Activated naive CD8-positive, alpha-beta T cell treated with anti-CD3 and anti-CD28 coated beads, Interleukin-2, amount 10 ng/mL, durations not matched to agents 7 days and 5 days (primary cell): ENCODE measurements around the gene NXN. TPM values are rescaled to one million over a fixed set of nuclear protein-coding genes. Genes with fewer than 3 reads are reported as not detected.
"Not testable (repeated sequence)": the region's sequence is repeated elsewhere in the genome, so short reads cannot be mapped to it uniquely, and the experiment has no call there.

Experiments
- ATAC-seq: fragments of 150-1000 bp; cut with Tn5 transposase; one replicate; pipeline ENCODE4 v1.10.0; 2021; ENCODE audit warnings: low read depth, moderate library complexity
- POLR2A ChIA-PET: fragments of 350-600 bp; sonication (Branson Sonifier 250); formaldehyde crosslinking; loops from one replicate; lab custom pipeline; 2021; ENCODE audit warnings: antibody characterized with exemption; lab: Charles Lee
- DNase-seq: peaks from one replicate; pipeline ENCODE4 v3.0.0; 2021
- H3K27ac Mint-ChIP-seq: one replicate; pipeline ENCODE4 v1.8.0; 2022; ENCODE audit warnings: mild to moderate bottlenecking, mixed read lengths
- H3K27me3 Mint-ChIP-seq: one replicate; pipeline ENCODE4 v1.8.0; 2022; ENCODE audit warnings: mild to moderate bottlenecking, moderate library complexity, mixed read lengths
- H3K36me3 Mint-ChIP-seq: one replicate; pipeline ENCODE4 v1.8.0; 2021; ENCODE audit warnings: mild to moderate bottlenecking, mixed read lengths
- H3K4me1 Mint-ChIP-seq: one replicate; pipeline ENCODE4 v1.8.0; 2021; ENCODE audit warnings: mixed read lengths
- H3K4me3 Mint-ChIP-seq: one replicate; pipeline ENCODE4 v1.8.0; 2022; ENCODE audit warnings: mild to moderate bottlenecking, moderate library complexity, mixed read lengths
- H3K9me3 Mint-ChIP-seq: one replicate; pipeline ENCODE4 v1.8.0; 2021; ENCODE audit warnings: mixed read lengths
- total RNA-seq, 2 experiments: library from RNA; stranded (reverse); gene quantifications; one replicate each; pipeline ENCODE4 v1.2.3, GENCODE V29; 2021

The NXN gene
- total RNA-seq, 2 experiments from 2014 or later = 0.22 to 0.37 TPM

- H3K9me3 Mint-ChIP-seq, H3K36me3 Mint-ChIP-seq: not testable (repeated sequence)
- POLR2A ChIA-PET = interaction anchor here (0.7 kb wide), 1 partner anchor 29 kb away, joined by 5 read pairs; no protein-coding TSS in a partner anchor
Observed at GRCh38 chr17:905708-906107, 73.9 kb downstream of the NXN start.

GRCh38 chr17:903691-904481, 75.7 kb downstream of the NXN start:
- Mint-ChIP-seq H3K9me3 (no peaks in the 10 kb centered on the region), H3K4me3 (no peak overlapping the region), H3K36me3 (no peaks in the 10 kb centered on the region), H3K27ac (no peak overlapping the region), H3K27me3 (peaks cover 49% of the 10 kb centered on the region), H3K4me1 (peaks cover 6% of the 10 kb centered on the region)
- POLR2A ChIA-PET = no interaction called here
- DNase-seq (no peak), ATAC-seq (no peak)

More at GRCh38 chr17:905708-906107, 73.9 kb downstream of the NXN start:
- H3K4me3 Mint-ChIP-seq, H3K4me1 Mint-ChIP-seq, DNase-seq, H3K27ac Mint-ChIP-seq, ATAC-seq: not testable (repeated sequence)
- peaks cover 56% of the 10 kb centered on the region for H3K27me3 Mint-ChIP-seq

GRCh38 chr17:902463-902862, 77.1 kb downstream of the NXN start:
- POLR2A ChIA-PET = interaction anchor here (0.6 kb wide), 1 partner anchor 134 kb away, joined by 3 read pairs; no protein-coding TSS in a partner anchor
- peaks cover 52% of the 10 kb centered on the region for H3K27me3 Mint-ChIP-seq
- H3K36me3 Mint-ChIP-seq = no peaks in the 10 kb centered on the region
- no peak for DNase-seq
- no peak overlapping the region for H3K27ac Mint-ChIP-seq
- no peak overlapping the region for H3K4me3 Mint-ChIP-seq
- no peak for ATAC-seq
- no peaks in the 10 kb centered on the region for H3K9me3 Mint-ChIP-seq
- H3K4me1 Mint-ChIP-seq = peaks cover 6% of the 10 kb centered on the region

GRCh38 chr17:901964-902363, 77.6 kb downstream of the NXN start:
- no peak for ATAC-seq
- peaks cover 6% of the 10 kb centered on the region for H3K4me1 Mint-ChIP-seq

GRCh38 chr17:901191-901950, 78.2 kb downstream of the NXN start:
- Mint-ChIP-seq H3K27ac (no peak overlapping the region), H3K9me3 (no peaks in the 10 kb centered on the region), H3K4me3 (no peak overlapping the region), H3K36me3 (no peaks in the 10 kb centered on the region), H3K27me3 (peaks cover 55% of the 10 kb centered on the region), H3K4me1 (peaks cover 3% of the 10 kb centered on the region)
- POLR2A ChIA-PET = no interaction called here
- no peak for ATAC-seq
- DNase-seq = no peak

More at GRCh38 chr17:901964-902363, 77.6 kb downstream of the NXN start:
- Mint-ChIP-seq H3K4me3 (no peak overlapping the region), H3K36me3 (no peaks in the 10 kb centered on the region), H3K27ac (no peak overlapping the region), H3K9me3 (no peaks in the 10 kb centered on the region), H3K27me3 (peaks cover 54% of the 10 kb centered on the region)
- POLR2A ChIA-PET = no interaction called here
- no peak for DNase-seq

GRCh38 chr17:900336-900934, 79.1 kb downstream of the NXN start:
- no peaks in the 10 kb centered on the region for H3K36me3 Mint-ChIP-seq
- no peaks in the 10 kb centered on the region for H3K9me3 Mint-ChIP-seq
- POLR2A ChIA-PET = no interaction called here
- H3K4me3 Mint-ChIP-seq = no peak overlapping the region
- H3K27me3 Mint-ChIP-seq = peaks cover 59% of the 10 kb centered on the region
- ATAC-seq (no peak), DNase-seq (no peak)
- no peak overlapping the region for H3K27ac Mint-ChIP-seq
- no peaks in the 10 kb centered on the region for H3K4me1 Mint-ChIP-seq

GRCh38 chr17:897970-898619, 81.5 kb downstream of the NXN start:
- DNase-seq (no peak), ATAC-seq (no peak)
- H3K36me3 Mint-ChIP-seq = no peaks in the 10 kb centered on the region
- H3K4me1 Mint-ChIP-seq = no peaks in the 10 kb centered on the region
- peaks cover 37% of the 10 kb centered on the region for H3K27me3 Mint-ChIP-seq
- POLR2A ChIA-PET = no interaction called here
- no peak overlapping the region for H3K4me3 Mint-ChIP-seq
- H3K27ac Mint-ChIP-seq = no peak overlapping the region
- no peaks in the 10 kb centered on the region for H3K9me3 Mint-ChIP-seq

- ATAC-seq (no peak), DNase-seq (no peak)
- Mint-ChIP-seq H3K36me3 (no peaks in the 10 kb centered on the region), H3K4me1 (no peaks in the 10 kb centered on the region), H3K4me3 (no peak overlapping the region), H3K9me3 (no peaks in the 10 kb centered on the region), H3K27me3 (peaks cover 31% of the 10 kb centered on the region), H3K27ac (no peak overlapping the region)
- POLR2A ChIA-PET = no interaction called here
Observed at GRCh38 chr17:896953-897661, 82.5 kb downstream of the NXN start.

- Mint-ChIP-seq H3K4me3 (no peak overlapping the region), H3K4me1 (no peaks in the 10 kb centered on the region), H3K27me3 (peaks cover 32% of the 10 kb centered on the region), H3K36me3 (no peaks in the 10 kb centered on the region), H3K9me3 (no peaks in the 10 kb centered on the region), H3K27ac (no peak overlapping the region)
- no peak for DNase-seq
- ATAC-seq = no peak
- POLR2A ChIA-PET = no interaction called here
Observed at GRCh38 chr17:896454-896853, 83.1 kb downstream of the NXN start.

- Mint-ChIP-seq H3K27ac (no peak overlapping the region), H3K27me3 (peaks cover 61% of the 10 kb centered on the region), H3K4me1 (peaks cover 3% of the 10 kb centered on the region), H3K4me3 (no peak overlapping the region), H3K36me3 (no peaks in the 10 kb centered on the region), H3K9me3 (no peaks in the 10 kb centered on the region)
- POLR2A ChIA-PET = no interaction called here
- ATAC-seq = no peak
- no peak for DNase-seq
Observed at GRCh38 chr17:892958-893357, 86.6 kb downstream of the NXN start.

GRCh38 chr17:888998-889441, 90.6 kb downstream of the NXN start:
- peaks cover 3% of the 10 kb centered on the region for H3K4me1 Mint-ChIP-seq
- peaks cover 41% of the 10 kb centered on the region for H3K27me3 Mint-ChIP-seq
- no peak overlapping the region for H3K4me3 Mint-ChIP-seq
- ATAC-seq = no peak
- H3K36me3 Mint-ChIP-seq = no peaks in the 10 kb centered on the region
- DNase-seq = no peak
- H3K27ac Mint-ChIP-seq = no peak overlapping the region
- no peaks in the 10 kb centered on the region for H3K9me3 Mint-ChIP-seq
- POLR2A ChIA-PET = interaction anchor here (0.6 to 0.7 kb wide), 2 partner anchors 13 to 118 kb away, joined by 3 to 4 read pairs; no protein-coding TSS in a partner anchor

GRCh38 chr17:887551-888209, 91.9 kb downstream of the NXN start:
- Mint-ChIP-seq H3K9me3 (no peaks in the 10 kb centered on the region), H3K27me3 (peaks cover 42% of the 10 kb centered on the region), H3K4me3 (no peak overlapping the region), H3K4me1 (peaks cover 3% of the 10 kb centered on the region), H3K27ac (no peak overlapping the region), H3K36me3 (no peaks in the 10 kb centered on the region)
- POLR2A ChIA-PET = no interaction called here
- DNase-seq (no peak), ATAC-seq (no peak)
